ENCODE results near the gene SFT2D3. TPM values are rescaled to one million over a fixed set of nuclear protein-coding genes. Genes with fewer than 3 reads are reported as not detected.

Gene SFT2D3
- total RNA-seq, 4 donors from 2014 or later = 3.3 to 10.5 (median 5.9) TPM

DNA sequence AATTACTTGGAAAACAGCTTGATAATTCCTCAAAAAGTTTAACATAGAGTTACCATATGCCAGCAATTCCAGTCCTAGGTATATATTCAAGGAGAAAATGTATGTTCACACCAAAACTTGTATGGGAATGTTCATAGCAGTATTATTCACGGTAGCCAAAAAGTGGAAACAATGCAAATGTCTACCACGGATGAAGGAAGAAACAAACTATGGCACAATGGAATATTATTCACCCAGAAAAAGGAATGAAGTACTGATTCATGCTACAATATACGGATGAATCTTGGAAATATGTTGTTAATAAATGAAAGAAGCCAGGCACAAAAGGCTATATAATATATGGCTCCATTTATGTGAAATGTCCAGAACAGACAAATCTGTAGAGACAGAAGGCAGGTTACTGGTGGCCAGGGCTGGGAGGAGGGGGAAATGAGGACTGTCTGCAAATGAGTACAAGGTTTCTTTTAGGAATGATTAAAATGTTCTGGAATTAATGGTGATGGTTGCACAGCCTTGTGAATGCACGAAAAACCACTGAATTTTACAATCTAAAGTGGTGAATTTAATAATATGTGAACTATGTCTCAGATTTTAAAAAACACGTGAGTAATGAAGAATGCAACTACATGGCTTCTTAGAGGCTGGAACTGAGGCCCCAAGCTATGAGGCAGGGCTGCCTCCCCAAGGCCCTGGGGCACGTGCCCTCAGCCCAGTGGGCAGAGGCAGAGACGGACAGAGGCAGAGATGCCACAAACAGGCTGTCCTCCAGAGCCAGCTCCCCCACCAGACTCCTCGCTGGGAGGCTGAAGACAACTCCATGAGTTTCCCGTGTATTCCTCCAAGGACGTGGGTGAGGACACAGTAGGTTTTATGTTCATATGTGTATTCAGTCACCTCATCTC, 31.0 kb upstream of the SFT2D3 start:
- TF ChIP-seq CTCF (IDR thresholded peaks at IDR 0.05) = no peak
- no peak for TF ChIP-seq POLR2A (IDR thresholded peaks at IDR 0.05)
- H3K27ac ChIP-seq = peak overlapping the region in 3 of 4 donors; percentile 6 to 28 (median 13)
- H3K4me1 ChIP-seq = peaks cover 3 to 65% (median 7%) of the 10 kb centered on the region in 3 donors
- no peak for DNase-seq
- WGBS, 2 donors = 61 to 80% methylated on average over 10 of the region's 10 CpGs
- intact Hi-C loops (cut with DNase I) = no loop called here
- no peaks in the 10 kb centered on the region for H3K9me3 ChIP-seq
- H3K36me3 ChIP-seq = no peaks in the 10 kb centered on the region
- H3K27me3 ChIP-seq = peaks cover 0 to 37% (median 0%) of the 10 kb centered on the region in 4 donors
- no peak overlapping the region for H3K4me3 ChIP-seq

GRCh38 chr2:127670957-127671290, 30.4 kb upstream of the SFT2D3 start:
- H3K27ac ChIP-seq = peak overlapping the region in 3 of 4 donors; percentile 6 to 28 (median 13)
- WGBS, 2 donors = 73 to 77% methylated on average over 5 of the region's 5 CpGs

GRCh38 chr2:127671557-127672302, 29.6 kb upstream of the SFT2D3 start:
- no peak for DNase-seq
- peaks cover 3 to 65% (median 7%) of the 10 kb centered on the region in 3 donors for H3K4me1 ChIP-seq
- peak overlapping the region in 3 of 4 donors; percentile 85 to 95 (median 91) for H3K27ac ChIP-seq
- H3K27me3 ChIP-seq = peaks cover 0 to 51% (median 0%) of the 10 kb centered on the region in 4 donors
- no peaks in the 10 kb centered on the region for H3K9me3 ChIP-seq
- intact Hi-C loops (cut with DNase I) = no loop called here
- no peak for TF ChIP-seq CTCF (IDR thresholded peaks at IDR 0.05)
- no peak for TF ChIP-seq POLR2A (IDR thresholded peaks at IDR 0.05)
- H3K36me3 ChIP-seq = no peaks in the 10 kb centered on the region
- whole genome bisulfite sequencing, 2 donors = 64 to 72% methylated on average over 9 to 14 of the region's 14 CpGs
- H3K4me3 ChIP-seq = peak overlapping the region in 3 of 4 donors; percentile 55 to 79 (median 75)

More at GRCh38 chr2:127670957-127671290, 30.4 kb upstream of the SFT2D3 start:
- TF ChIP-seq CTCF (IDR thresholded peaks at IDR 0.05) = no peak
- no peak for TF ChIP-seq POLR2A (IDR thresholded peaks at IDR 0.05)
- Histone ChIP-seq H3K4me1 (peaks cover 3 to 65% (median 7%) of the 10 kb centered on the region in 3 donors), H3K9me3 (no peaks in the 10 kb centered on the region), H3K4me3 (no peak overlapping the region), H3K36me3 (no peaks in the 10 kb centered on the region), H3K27me3 (peaks cover 0 to 43% (median 0%) of the 10 kb centered on the region in 4 donors)
- intact Hi-C loops (cut with DNase I) = no loop called here
- no peak for DNase-seq

- H3K36me3 ChIP-seq = no peaks in the 10 kb centered on the region
- peak overlapping the region; percentile 81 to 95 (median 88) for H3K27ac ChIP-seq
- peaks cover 0 to 55% (median 0%) of the 10 kb centered on the region in 4 donors for H3K27me3 ChIP-seq
- DNase-seq = no peak
- WGBS, 2 donors = 73 to 75% methylated on average over 13 to 14 of the region's 20 CpGs
- intact Hi-C loops (cut with DNase I) = no loop called here
- H3K4me3 ChIP-seq = peak overlapping the region in 3 of 4 donors; percentile 55 to 79 (median 75)
- H3K4me1 ChIP-seq = peaks cover 3 to 66% (median 7%) of the 10 kb centered on the region in 3 donors
- TF ChIP-seq POLR2A (IDR thresholded peaks at IDR 0.05) = no peak
- TF ChIP-seq CTCF (IDR thresholded peaks at IDR 0.05) = no peak
- no peaks in the 10 kb centered on the region for H3K9me3 ChIP-seq
Measured at GRCh38 chr2:127672341-127673224, 28.7 kb upstream of the SFT2D3 start.

Measured in esophagus squamous epithelium (tissue), 5 donors.